GM21367 (cell line): Measurements from ENCODE around the gene EEF2KMT.

Experiments
- ATAC-seq: cut with Tn5 transposase; IDR thresholded peaks from one replicate; pipeline ENCODE4 v1.9.1; 2021; ENCODE audit not compliant: unreplicated experiment

Gene EEF2KMT

GRCh38 chr16:5044011-5044540 lies 53.5 kb downstream of the EEF2KMT start:
- no peak for ATAC-seq

- no peak for ATAC-seq
These were observed 54.9 kb downstream of the EEF2KMT start for GRCh38 chr16:5042574-5043171.

- no peak for ATAC-seq
These were observed 55.9 kb downstream of the EEF2KMT start for GRCh38 chr16:5041600-5042133.

- ATAC-seq = no peak
These were observed 57.1 kb downstream of the EEF2KMT start for GRCh38 chr16:5040451-5040850.

GRCh38 chr16:5036228-5037156 lies 61.1 kb downstream of the EEF2KMT start:
- ATAC-seq = no peak

- no peak for ATAC-seq
These were observed 61.7 kb downstream of the EEF2KMT start for GRCh38 chr16:5035909-5036227.
